ENCODE measurements around the gene USP49. TPM values are rescaled to one million over a fixed set of nuclear protein-coding genes. Genes with fewer than 3 reads are reported as not detected.

USP49 gene
- total RNA-seq, 2 donors from 2014 or later, result 1.7 to 19.5 TPM

DNA sequence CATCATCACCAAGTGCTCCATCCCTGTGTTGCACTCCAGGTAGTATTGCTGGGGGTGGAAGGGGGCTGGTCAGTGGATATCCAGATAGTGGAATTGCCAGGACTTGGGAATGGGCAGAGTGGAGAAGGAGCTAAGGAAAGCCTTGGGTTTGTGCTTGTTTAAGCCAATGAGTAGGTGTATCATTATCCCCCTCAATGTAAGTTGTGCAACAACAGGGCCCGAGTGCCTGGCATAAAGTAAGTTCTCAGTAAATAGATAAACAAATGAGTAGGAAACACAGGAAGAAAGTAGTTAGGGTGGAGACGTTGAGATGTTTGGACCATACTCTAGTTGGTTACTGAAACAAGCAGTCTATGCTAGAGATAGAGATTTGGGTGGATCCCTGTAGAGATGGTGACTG is 36.6 kb upstream of the USP49 start:
- WGBS, result 68% methylated on average over 2 of the region's 2 CpGs
- H3K9me3 ChIP-seq, result no peaks in the 10 kb centered on the region
- no peak overlapping the region for H3K4me3 ChIP-seq
- intact Hi-C loops (cut with DNase I), result no loop called here
- H3K27me3 ChIP-seq (replicated peaks; ENCODE audit: insufficient read depth), result no peaks in the 10 kb centered on the region
- H3K4me1 ChIP-seq (replicated peaks), result no peaks in the 10 kb centered on the region
- H3K27ac ChIP-seq, result no peak overlapping the region
- H3K36me3 ChIP-seq, result peaks cover 14 to 26% of the 10 kb centered on the region in 2 donors
- TF ChIP-seq POLR2A (IDR thresholded peaks at IDR 0.05), result no peak
- TF ChIP-seq POLR2AphosphoS5 (IDR thresholded peaks at IDR 0.05), result no peak
- TF ChIP-seq, protein P1, sequence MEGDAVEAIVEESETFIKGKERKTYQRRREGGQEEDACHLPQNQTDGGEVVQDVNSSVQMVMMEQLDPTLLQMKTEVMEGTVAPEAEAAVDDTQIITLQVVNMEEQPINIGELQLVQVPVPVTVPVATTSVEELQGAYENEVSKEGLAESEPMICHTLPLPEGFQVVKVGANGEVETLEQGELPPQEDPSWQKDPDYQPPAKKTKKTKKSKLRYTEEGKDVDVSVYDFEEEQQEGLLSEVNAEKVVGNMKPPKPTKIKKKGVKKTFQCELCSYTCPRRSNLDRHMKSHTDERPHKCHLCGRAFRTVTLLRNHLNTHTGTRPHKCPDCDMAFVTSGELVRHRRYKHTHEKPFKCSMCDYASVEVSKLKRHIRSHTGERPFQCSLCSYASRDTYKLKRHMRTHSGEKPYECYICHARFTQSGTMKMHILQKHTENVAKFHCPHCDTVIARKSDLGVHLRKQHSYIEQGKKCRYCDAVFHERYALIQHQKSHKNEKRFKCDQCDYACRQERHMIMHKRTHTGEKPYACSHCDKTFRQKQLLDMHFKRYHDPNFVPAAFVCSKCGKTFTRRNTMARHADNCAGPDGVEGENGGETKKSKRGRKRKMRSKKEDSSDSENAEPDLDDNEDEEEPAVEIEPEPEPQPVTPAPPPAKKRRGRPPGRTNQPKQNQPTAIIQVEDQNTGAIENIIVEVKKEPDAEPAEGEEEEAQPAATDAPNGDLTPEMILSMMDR (IDR thresholded peaks at IDR 0.05), result no peak
- DNase-seq (ENCODE audit: low spot score), result no peak

DNA sequence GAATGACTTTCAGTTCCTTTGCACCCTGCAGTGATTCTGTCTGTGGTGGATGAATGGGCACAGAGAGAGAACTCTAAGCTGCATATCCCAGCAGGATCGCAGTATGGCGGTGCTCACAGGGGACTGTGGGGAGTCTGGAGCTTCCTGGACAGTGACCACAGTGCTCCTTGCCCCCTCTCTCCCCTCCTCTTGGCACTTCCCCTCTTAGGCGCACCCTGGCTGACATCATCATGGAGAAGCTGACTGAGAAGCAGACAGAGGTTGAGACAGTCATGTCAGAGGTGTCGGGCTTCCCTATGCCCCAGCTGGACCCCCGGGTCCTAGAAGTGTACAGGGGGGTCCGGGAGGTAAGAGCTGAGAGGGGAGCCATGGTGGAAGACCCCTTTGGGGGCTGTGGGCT is 34.7 kb upstream of the USP49 start:
- no peak for DNase-seq (ENCODE audit: low spot score)
- WGBS, result 92% methylated on average over 6 of the region's 6 CpGs
- peaks cover 14 to 22% of the 10 kb centered on the region in 2 donors for H3K36me3 ChIP-seq

DNA sequence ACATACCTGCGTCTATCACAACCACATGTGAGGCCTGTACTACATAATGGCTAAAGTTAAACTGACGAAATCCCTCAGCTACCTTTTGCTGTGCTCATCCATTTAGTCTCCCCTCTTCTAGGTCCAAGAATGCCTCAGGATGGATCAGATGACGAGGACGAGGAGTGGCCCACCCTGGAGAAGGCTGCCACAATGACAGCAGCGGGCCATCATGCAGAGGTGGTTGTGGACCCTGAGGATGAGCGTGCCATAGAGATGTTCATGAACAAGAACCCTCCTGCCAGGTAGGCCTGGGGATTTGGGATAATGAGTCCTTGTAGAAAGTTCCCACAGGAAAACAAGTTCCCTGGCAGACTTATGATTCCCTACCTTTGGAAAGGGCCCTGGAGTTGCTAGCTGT is 32.1 kb upstream of the USP49 start:
- no peak for DNase-seq (ENCODE audit: low spot score)
- Histone ChIP-seq H3K27me3 (replicated peaks; ENCODE audit: insufficient read depth) (no peaks in the 10 kb centered on the region), H3K36me3 (peaks cover 4 to 13% of the 10 kb centered on the region in 2 donors), H3K9me3 (no peaks in the 10 kb centered on the region), H3K4me3 (no peak overlapping the region), H3K4me1 (replicated peaks) (peaks cover under 1% of the 10 kb centered on the region), H3K27ac (no peak overlapping the region)
- no peak for TF ChIP-seq POLR2AphosphoS5 (IDR thresholded peaks at IDR 0.05)
- TF ChIP-seq POLR2A (IDR thresholded peaks at IDR 0.05), result no peak
- TF ChIP-seq, protein P1 (IDR thresholded peaks at IDR 0.05), result no peak
- intact Hi-C loops (cut with DNase I), result loop anchor here (10.0 kb wide), 1 partner anchor 298 kb away; no protein-coding TSS in a partner anchor
- 89% methylated on average over 6 of the region's 6 CpGs for WGBS

More for the DNA sequence above, 34.7 kb upstream of the USP49 start:
- Histone ChIP-seq H3K27me3 (replicated peaks; ENCODE audit: insufficient read depth) (no peaks in the 10 kb centered on the region), H3K4me3 (no peak overlapping the region), H3K4me1 (replicated peaks) (no peaks in the 10 kb centered on the region), H3K9me3 (no peaks in the 10 kb centered on the region), H3K27ac (no peak overlapping the region)
- TF ChIP-seq POLR2A (IDR thresholded peaks at IDR 0.05) (no peak), POLR2AphosphoS5 (IDR thresholded peaks at IDR 0.05) (no peak)
- TF ChIP-seq, protein P1 (IDR thresholded peaks at IDR 0.05), result no peak
- intact Hi-C loops (cut with DNase I), result loop anchor here (10.0 kb wide), 1 partner anchor 295 kb away; no protein-coding TSS in a partner anchor

DNA sequence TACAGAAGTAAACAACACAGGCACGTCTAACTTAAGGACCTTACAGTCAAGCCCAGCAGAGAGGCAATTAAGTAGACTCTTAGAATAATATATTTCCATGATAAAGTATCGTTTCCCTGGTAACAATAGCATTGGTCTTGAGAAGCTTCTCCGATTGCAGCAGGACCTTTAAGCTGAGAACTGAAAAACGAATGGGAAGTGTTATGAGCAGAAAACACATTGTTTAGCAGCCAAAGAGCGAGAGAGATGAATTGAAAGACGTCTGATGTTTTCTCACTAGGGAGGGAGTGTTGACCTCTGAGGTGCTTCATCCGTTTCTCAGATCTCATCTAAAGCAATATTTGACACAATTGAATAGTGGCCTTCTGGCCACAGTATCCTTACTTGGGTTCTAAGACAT is 27.0 kb upstream of the USP49 start:
- WGBS, result 4% methylated on average over 7 of the region's 7 CpGs
- no peaks in the 10 kb centered on the region for H3K36me3 ChIP-seq
- H3K27ac ChIP-seq, result no peak overlapping the region
- H3K4me3 ChIP-seq, result peak overlapping the region; percentile 67 to 83
- H3K9me3 ChIP-seq, result no peaks in the 10 kb centered on the region
- no peaks in the 10 kb centered on the region for H3K27me3 ChIP-seq (replicated peaks; ENCODE audit: insufficient read depth)
- TF ChIP-seq POLR2AphosphoS5 (IDR thresholded peaks at IDR 0.05) (no peak), POLR2A (IDR thresholded peaks at IDR 0.05) (no peak)
- TF ChIP-seq, protein P1 (IDR thresholded peaks at IDR 0.05), result no peak
- DNase-seq (ENCODE audit: low spot score), result no peak
- intact Hi-C loops (cut with DNase I), result loop anchor here (5.0 to 10.0 kb wide), 2 partner anchors 135 to 303 kb away; partner anchors contain the start of gene TOMM6
- H3K4me1 ChIP-seq (replicated peaks), result peaks cover 8% of the 10 kb centered on the region

DNA sequence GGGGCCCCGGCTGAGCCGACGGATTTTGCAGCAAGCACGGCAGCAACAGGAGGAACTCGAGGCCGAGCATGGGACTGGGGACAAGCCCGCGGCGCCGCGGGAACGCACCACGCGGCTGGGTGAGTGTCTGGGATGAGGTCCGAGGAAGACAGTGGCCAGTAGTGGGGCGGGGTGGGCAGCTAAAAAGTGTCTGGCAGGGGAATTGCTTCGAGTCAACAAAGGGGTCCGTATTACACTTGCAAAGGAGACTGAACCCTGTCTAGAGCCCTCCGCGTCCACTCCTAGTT is 26.5 kb upstream of the USP49 start:
- Histone ChIP-seq H3K4me3 (peak overlapping the region; percentile 67 to 83), H3K27ac (peak overlapping the region; percentile 97 to 98), H3K4me1 (replicated peaks) (peaks cover 8% of the 10 kb centered on the region), H3K36me3 (no peaks in the 10 kb centered on the region), H3K9me3 (no peaks in the 10 kb centered on the region), H3K27me3 (replicated peaks; ENCODE audit: insufficient read depth) (no peaks in the 10 kb centered on the region)
- intact Hi-C loops (cut with DNase I), result loop anchor here (2.0 to 10.0 kb wide), 3 partner anchors 123 to 303 kb away; partner anchors contain the start of gene TOMM6
- WGBS, result under 1% methylated on average over 20 of the region's 20 CpGs
- TF ChIP-seq, protein P1 (IDR thresholded peaks at IDR 0.05), result no peak
- TF ChIP-seq POLR2AphosphoS5 (IDR thresholded peaks at IDR 0.05) (no peak), POLR2A (IDR thresholded peaks at IDR 0.05) (no peak)
- DNase-seq (ENCODE audit: low spot score), result peak; percentile 17
